COLO668 (cell line): ENCODE measurements around the gene LRRC28.

Source experiments
- DNase-seq: peaks from one replicate; lab custom pipeline; 2025; ENCODE audit not compliant: unreplicated experiment; lab: John Stamatoyannopoulos, UW

Gene LRRC28

DNA sequence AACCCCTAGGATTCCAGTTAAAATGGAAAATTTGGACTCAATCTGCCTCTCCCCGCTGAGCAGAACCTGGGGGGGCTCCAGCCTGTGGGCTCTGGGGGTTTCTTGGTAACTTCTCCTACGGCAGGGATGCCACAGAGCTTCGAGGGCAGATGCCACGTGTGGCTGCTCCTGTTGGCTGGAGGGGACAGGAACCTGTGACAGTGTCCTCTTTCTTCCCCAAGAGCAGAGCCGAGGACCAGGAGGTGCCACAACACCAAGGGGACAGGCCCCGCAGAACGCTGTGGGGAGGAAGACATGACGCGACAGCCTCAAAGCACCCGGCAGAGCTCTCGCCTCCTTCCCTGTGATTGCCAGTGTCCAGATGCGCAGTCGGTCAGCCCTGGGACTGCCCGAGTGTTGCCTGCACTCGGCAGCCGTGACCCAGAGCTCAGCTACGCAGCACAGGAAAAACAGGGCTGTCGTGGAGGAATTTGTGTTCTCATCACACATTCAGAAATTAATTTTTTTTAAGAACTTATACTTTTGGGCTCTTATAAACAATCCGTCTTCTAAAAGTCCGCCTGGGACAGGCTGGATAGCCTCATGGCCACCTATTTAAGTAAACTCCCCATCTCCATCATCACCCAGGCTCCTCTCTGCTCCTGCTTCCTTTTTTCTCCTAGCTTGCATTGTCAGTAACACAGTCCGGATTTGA, 182.6 kb downstream of the LRRC28 start:
- DNase-seq, result no peak

DNA sequence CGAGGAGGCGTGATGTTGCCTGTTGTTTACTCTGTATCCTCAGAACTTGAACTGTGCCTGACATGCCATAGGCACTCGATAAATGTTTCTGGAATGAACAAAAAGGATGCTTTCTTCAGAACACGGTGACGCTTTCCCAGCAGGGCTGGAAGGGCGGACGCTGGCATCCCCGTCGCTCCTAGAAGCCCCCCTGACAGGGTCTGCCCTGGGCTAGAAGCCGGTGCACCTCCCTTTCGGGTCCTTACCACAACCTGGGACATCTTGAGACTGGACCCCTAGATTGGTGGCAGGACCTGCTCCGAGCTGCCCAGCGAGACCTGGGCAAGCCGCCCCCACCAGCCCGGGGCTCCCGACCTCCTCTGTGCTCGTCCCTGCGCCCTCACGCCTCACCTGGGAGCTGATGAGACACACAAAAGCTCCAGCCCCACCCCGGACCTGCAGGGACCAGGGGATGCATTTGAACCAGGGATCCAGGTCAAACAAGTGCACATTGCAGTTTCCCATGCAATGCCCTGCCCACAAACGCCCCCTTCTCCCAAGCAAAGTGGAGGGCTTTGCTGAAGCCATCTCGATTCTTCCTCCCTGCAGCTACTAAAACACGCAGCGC, 183.3 kb downstream of the LRRC28 start:
- no peak for DNase-seq

DNA sequence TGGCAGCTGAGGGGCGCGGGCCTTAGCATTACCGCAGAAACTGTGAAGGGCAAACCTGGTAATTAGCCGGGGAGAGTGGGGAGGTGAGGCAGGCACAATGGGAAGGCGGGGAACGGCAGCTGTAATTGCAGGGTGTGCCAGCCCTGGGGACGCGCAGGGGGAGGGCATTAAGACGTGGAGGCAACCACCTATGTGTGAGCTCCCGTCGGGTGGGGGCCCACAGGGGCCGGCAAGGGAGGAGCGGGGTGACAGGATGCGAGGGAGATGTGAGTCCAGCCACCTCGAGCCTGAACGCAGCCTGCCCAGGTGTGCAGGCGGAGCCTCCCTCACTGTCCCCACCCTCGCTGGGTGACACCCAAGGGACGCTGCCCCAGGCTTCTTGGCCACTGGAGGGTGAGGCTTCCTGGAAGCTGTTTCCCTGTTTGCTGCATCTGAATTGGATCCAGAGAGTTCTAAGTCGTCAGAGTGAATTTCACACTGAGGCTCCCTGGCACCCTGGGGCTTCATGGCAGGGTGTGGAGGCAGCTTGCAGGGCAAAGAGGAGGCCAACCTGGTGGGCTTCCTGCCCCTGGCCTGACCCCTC, 183.9 kb downstream of the LRRC28 start:
- peak; percentile 65 for DNase-seq

DNA sequence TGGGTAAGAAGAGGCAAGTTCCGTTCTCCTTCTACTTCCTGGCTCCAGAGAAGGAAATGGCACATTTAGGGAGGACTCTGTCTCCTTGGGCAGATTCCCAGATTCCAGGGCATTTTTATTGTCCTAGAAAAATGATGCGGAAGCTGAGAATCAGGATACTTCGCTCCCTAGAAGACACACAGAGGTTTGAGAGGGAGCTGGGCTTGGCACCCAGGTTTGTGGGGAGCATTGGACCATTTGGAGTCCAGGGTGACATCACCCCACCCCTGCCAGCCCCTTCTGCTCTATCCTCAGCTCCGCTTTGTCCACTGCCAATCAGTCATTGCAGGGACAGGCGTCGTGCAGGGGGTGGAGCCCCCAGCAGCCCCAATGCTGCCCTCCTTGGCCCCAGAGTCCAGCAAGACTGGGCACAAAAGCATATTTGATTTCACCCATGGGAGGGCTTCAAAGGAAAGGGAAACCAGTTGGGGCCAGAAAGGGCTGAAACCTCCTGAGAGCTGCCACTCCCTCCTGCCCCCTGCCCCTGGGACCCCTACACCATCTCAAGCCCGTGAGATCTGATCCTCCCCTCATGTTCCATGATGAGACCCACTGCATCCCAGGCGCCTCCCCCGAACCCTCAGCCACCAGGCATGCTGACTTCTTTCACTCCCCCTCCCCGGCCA, 184.7 kb downstream of the LRRC28 start:
- DNase-seq, result no peak

DNA sequence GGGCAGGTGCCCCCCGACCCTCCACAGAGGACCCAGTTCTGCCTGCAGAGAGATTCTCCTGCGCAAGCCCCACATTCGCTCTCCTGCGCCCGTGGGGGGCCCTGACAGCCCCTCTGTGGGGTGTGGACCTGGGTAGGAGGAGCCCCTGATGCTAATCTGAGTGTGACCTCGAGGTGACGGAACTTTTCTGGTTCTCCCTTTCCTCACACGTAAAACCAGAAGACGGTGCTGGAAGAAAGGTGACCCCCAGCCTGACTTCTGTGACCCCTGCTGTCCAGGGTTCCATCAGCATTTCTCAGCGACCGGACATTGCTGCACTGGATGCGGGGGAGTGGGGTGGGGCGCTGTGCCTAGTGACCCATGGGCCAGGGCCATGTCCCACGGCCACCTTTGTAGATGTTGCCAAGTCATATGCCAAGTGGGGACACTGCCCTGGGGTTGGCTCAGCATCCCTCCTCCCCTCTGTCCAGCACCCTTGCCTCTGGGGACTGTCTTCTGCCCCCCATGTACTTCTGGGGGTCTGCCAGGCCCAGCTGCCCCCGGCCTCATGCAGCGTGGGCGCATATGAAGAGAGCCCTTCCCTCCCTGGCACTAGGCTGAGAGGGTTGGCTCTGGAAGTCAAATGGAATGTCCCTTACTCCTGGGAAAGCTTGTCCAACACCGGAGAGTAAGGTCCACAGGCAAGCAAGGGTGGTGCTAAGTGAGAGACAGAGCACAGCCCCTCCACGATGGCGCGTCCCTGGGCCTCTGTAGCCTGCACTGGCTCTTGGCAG, 185.4 kb downstream of the LRRC28 start:
- DNase-seq, result no peak

DNA sequence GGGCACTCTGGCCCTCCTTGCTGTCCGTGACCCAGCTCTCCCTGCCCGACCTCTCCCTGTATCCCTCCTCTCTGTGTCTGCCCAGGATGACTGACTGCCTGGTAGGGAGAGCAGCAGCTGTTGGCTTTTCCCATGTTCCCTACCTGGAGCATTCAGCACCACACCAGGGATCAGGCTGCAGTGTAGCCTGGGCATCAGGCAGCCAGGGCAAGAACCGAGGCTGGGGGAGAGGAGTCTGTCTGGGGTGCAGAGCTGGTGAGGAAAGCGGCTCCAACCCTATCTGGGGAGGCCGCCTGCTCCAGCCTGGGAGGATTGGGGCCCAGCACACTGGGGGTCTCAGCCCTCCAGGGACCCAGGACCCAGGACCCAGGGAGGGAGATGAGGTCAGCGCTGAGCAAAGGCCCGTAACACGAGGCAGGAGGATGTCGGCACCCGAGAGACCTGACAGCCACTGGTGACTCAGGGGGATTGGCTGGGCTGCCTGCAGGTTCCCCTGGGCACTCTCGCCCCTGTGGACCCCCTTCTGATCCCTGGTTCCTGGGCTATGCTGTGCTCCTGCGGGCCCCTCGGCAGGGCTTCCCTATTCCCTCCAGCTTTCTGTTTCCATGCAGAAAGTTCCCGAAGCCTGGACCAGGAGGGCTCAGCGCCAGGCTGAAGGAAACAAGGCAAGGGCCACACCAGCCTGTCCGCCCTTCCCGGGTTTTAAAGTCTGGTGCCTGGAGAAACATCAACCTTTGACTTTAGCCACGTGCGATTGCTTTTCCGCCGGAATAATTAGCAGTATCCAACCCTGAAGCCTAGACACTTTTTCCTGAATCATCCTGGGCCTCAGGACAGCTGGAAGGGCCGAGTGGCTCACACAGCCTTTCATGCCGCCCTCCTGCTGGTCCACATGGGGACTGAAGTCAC, 186.3 kb downstream of the LRRC28 start:
- no peak for DNase-seq

DNA sequence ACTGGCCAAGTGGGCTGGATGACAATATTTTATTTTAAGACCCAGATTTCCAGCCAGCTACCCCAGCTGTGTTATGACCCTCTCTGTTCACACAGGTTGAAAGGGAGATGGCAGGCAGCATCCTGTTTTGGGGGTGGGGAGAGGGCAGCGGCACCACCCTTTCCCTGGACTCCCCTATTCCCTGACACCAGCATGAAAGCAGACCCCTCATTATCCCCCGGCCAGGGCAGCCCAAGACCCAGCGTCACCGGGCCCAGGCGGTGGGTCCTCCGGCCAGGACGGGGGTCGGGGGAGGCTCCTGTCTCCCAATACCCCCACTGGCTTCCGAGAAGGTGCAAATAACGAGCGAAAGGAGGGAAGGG, 186.9 kb downstream of the LRRC28 start:
- DNase-seq, result no peak

DNA sequence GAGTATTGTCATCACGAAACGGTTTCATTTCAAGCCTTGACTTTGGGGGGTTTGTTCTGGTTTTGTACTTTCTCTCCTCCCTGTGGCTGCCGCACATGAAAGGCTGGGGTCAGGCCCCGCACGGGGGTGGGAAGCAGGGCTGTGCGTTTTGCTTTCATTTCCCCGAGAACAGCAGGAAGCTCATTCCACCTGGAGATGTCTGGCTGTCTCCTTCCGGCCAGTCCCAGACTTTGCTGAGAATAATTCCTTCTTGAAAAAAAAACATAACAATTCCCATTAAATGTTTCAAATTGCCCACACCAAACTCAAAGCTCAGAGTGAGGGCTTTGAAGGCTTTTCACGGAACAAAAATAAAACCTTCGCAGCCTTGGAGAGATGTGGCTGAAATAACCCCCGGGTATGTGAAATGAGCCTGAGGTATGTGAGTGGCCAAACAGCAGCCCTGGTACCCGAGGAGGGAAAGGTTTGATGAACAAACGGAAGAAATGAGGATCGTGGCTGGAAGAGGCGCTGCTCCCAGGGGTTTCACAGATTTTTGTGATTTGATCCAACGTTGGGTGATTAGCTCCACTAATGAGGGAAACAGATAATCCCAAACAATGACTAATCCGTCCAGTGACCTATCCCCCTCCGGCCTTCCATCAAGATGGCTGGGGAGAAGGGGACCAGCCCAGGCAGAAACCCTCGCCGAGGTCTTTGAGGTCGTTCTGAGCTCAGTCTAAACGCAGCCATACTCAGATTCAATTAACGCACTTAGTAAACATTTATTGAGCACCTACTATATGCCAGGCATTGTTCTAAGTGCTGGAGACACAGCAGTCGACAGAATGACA, 187.6 kb downstream of the LRRC28 start:
- no peak for DNase-seq

DNA sequence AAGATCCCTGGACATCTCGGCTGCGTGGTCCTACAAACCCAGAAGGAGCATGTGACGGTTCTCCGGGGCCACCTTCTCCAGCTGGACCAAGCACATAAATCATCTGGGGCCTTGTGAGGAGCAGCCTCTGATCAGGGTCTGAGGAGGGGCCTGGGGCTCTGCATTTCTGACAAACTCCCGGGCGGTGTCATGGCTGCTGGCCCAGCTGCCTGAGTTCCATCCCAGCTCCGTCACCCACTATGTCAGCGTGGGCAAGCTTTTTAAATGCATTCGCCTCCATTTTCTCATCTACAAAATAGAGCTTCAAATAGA, 188.2 kb downstream of the LRRC28 start:
- no peak for DNase-seq

DNA sequence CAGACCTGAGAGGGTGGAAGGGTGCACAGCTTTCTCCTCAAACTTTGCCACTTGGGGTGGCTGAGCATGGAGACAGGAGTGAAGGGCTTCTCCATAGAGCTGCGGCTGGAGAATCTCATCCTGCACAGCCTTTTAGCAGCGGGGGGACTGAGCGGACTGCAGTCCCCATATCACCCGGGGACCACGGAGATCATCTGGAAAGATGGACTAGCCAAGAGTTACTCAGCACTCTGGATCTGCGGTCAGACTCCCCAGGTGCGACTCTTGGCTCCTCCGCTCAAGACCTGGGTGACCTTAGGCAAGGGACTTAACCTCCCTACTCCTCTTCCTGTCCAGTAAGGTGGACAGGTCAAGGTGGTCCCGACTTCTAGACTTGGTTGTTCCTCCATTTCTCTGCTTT, 188.7 kb downstream of the LRRC28 start:
- no peak for DNase-seq
